Stimulated activated CD4-positive, alpha-beta T cell treated with anti-CD3 and anti-CD28 coated beads, Interleukin-1b, Interleukin-23, amount 100 ng/mL, for 48 hours (primary cell): ENCODE results near the gene FGGY.
"Not testable (repeated sequence)": the region's sequence is repeated elsewhere in the genome, so short reads cannot be mapped to it uniquely, and the experiment has no call there.

Experiments
- DNase-seq: peaks from one replicate; pipeline ENCODE4 v3.0.0-alpha.2; 2020

The FGGY gene

DNA sequence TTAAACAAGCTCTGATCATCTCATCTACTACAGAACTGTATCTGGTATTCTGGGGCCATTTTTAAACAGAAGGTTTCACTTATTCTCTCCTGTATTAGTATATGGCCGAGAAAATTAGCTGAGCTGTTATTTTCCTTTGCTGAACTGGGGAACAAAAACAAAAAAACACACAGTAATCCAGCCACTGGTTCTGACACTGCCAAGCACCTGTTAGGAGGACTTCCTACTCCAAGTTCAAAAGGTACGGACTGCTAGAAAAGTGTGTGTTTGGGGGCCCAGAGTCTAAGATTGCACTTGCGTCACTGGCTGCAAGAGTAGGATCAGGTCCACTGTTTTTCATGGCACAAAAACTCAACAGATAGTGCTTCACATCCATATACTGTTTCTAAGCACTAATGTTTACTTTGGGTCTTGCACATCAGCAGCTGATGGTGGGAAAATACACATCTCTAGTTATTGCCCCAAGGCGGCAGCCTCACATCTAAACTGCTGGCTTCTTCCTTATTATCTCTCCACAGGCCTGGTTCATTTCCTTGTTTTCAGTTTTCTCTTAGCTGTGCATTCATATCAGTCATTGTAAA, 226.1 kb downstream of the FGGY start:
- DNase-seq = no peak

DNA sequence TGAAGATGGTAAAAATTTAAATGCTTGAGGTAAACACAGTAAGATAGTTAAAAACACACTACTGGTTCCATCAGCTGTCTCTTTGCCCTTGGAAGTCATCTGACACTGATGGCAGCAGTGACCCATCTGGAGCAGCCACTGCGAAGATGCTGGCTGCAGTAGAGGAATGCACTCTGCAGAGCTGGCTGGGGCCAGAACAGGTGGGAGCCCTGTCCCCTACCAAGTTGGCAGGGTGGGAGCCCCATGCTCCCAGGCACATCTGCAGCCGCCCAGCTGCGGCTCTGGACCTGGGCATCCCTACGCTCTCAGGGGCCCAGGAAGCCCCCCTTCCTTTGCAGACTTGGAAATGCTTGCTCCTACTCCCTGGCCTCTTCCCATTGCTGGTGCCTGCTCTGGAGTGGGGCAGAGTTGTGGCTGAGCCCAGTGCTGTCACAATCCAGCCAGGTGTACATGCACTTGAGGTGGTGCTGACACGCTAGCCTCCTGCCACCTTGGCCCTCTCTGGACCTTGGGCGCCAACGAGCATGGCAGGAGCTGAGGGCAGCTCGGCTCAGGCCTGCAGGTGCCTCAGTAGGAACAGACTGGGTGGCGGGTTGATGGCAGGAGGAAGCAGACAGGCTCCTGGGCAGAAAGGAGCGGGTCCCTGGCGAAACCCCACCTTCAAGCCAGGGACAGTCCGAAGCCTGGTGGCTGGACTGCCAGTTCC, 227.0 kb downstream of the FGGY start:
- DNase-seq = no peak

- no peak for DNase-seq
Observed at GRCh38 chr1:59526240-59526639, 229.3 kb downstream of the FGGY start.

DNA sequence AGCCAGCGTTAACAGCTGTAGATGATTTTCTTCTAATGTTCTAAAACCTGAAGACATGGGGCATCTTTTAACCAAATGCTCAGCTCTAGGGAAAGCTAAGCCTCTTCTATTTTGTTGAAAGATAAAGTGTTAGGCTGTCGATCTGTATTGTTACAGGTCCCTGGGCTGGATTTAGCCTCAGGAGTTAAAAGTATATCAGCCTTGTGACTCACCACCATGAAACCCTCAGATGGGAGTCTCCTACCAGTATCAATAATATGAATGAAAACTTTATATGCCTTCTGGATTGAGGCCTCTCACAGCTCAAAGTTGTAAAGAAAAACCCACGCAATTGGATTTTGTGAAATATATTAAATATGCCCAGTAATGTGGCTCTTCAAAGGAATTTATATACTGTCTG, 231.6 kb downstream of the FGGY start:
- no peak for DNase-seq

DNA sequence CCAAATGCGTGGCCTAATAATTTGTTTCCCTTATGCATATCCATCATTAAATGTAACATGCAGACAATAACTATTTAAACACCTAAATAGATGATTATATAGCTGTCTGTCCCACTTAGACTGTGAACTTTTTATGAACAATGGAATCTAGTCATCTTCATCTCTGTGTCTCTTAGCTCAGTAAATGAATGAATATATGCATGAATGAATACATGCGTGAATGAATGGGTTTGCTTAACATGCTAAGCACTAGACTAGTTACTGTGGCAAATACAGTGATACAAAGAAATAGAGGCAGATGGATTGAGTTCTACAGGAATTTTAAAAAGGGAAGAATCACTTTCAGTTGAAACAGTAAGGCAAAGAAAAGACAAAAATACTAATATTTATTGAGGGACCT, 232.0 kb downstream of the FGGY start:
- no peak for DNase-seq

DNA sequence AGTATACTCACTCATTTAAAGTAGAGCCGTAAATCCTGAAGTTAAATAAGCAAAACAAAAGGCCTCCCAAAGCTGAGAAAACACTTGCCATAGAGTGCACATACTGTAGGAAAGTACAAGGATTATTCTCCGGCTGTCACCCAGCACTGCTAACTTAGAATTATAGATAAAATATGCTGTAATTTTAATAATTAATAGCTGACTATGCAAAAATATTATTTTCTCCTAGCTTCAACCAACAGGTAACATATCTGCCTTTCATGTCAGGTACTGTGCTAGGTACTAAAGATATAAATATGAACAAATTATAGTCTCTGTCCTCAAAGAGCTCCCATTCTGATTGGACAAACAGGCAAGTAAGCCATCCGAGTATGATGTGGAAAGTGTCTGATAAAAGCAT, 233.2 kb downstream of the FGGY start:
- no peak for DNase-seq

DNA sequence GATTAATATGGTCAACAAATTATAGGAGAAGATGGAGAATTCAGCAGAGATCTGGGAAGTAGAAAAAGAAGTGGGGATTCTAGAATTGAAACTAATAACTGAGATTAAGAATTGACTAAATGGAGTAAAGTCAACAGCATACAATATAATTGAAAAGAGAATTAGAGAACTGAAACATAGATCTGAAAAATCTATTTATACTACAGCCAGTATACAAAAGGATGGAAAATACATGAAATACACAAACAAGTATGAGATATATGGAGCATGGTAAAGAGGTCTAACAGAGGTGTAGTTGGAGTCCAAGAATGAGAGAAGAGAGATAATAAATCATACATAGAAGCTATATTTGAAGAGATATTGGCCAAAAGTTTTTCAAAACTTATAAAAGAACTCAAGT, 235.2 kb downstream of the FGGY start:
- DNase-seq = no peak

DNA sequence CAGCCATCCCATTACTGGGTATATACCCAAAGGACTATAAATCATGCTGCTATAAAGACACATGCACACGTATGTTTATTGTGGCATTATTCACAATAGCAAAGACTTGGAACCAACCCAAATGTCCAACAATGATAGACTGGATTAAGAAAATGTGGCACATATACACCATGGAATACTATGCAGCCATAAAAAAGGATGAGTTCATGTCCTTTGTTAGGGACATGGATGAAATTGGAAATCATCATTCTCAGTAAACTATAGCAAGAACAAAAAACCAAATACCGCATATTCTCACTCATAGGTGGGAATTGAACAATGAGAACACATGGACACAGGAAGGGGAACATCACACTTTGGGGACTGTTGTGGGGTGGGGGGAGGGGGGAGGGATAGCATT, 241.6 kb downstream of the FGGY start:
- DNase-seq = not testable (repeated sequence)

GRCh38 chr1:59539961-59540681, 243.2 kb downstream of the FGGY start:
- no peak for DNase-seq

GRCh38 chr1:59541161-59541560, 244.3 kb downstream of the FGGY start:
- no peak for DNase-seq

GRCh38 chr1:59541891-59542290, 245.0 kb downstream of the FGGY start:
- no peak for DNase-seq

DNA sequence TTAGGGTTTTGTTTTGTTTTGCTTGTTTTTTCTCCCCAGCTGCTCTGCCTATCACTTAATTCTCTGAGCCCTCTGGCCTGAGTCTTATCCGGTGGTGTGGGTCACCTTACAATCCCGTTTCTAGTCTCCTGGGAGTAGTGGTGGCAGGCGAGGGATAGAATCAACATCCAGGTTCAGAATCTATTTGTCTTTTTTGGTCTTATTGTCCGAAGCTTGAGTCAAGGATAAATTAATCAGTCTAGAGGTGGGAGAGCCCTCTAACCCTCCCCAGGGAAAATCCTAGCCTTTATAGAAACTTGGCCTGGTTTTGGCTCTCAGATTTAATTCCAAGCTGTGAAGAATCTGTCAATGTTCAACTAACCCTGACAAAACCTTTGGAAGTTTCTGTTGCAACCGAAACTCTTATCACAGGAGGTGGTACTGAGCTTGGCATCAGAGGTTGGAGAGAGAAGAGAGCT, 246.3 kb downstream of the FGGY start:
- DNase-seq = no peak

DNA sequence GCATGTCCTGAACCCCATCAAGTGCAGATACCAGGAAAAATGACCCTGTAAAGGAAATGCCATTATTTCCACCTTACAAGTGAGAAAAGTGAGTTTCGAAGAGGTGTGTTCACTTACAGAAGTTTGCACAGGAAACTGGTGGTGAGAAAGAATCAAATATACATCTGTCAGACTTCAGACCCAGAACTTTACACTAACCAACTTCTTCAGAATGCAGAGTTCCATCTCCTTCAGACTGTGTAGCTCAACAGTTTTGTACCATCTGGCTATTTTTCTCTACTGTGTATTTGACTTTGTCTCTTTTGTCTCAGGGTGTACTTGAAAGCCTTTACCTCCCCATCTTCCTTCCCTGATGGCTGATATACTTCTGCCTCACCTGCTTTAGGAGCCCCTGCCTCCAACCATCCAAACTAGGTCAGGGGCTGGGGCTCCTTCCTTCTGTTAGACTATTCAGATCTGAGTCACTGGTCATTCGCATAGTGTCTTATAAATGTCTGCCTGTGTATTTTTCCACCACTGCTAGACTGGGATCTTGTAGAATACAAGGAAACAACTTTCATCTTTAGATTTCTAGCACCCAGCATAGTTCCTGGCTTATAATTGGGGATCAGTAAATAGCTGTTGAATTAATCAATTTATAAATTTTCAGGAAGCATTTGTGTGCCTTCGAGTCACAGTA, 247.9 kb downstream of the FGGY start:
- DNase-seq = no peak

DNA sequence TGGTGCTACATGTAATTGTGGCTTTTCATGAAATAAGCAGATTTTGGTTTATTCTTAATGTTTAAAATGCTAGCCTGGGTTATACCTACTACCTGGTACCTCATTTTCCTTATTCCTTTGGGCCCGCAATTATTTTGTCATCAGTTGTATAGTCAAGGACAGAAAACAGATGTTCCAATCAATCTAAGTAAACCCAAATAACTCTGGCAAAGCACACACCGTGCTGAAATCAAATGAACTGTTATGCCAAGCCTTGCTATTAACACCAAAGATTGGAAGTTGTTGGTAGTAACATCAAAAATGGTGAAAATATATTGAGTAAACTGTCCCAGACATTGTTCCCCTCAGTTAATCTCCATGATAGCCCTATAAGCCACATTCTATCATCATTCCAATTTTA, 248.9 kb downstream of the FGGY start:
- DNase-seq = no peak

DNA sequence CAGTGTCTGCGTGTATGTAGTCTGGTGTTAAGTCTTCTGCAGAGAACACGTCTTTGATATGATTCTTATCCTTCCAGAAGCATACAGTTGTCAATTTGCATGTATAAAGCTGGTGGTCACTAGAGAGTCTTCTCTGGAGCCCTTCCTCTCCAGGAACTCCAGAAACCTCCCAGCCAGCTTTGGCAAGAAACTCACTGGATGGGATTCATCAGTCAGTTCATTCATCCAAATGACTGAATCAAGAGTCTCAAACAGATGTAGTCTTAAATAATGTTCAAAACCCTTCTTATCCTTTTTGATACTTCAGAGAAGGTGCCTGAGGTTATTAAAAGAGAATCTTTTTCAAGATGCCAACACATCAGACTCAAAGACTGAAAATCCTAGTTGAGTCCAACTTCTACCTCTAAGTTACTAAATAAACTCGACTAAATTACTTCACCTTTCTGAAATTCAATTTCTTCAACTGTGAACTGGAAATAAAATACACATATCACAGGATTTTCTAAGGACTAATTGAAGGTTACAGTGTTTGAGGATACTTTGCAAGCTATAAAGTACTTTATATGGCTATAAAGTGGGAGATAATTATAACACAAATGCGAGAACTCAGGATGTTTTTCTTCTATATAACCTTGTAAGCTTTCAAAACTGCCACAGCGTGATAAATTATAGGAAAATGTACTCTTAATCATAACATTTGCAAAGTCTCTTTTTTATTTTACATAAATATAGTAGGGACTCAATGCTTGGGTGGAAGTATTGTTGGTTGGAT, 252.4 kb downstream of the FGGY start:
- DNase-seq = no peak

DNA sequence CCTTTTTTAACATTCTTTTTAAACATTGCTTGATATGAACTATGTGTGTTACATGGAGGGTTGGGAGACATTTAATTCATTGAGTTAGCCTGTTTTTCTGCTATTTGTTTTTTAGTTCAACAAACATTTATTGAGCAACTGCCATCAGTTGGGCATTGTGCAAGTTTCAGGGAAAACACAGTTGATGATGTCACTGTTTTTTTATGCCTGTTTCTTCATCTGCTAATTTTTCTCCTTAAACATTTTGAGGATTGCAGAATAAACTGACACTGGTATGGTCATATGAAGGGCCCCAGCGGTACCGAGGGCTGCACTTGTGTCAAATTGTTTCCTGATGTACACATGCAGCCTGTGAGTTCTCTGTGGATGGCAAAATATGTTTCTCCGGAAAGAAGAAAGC, 253.0 kb downstream of the FGGY start:
- no peak for DNase-seq

DNA sequence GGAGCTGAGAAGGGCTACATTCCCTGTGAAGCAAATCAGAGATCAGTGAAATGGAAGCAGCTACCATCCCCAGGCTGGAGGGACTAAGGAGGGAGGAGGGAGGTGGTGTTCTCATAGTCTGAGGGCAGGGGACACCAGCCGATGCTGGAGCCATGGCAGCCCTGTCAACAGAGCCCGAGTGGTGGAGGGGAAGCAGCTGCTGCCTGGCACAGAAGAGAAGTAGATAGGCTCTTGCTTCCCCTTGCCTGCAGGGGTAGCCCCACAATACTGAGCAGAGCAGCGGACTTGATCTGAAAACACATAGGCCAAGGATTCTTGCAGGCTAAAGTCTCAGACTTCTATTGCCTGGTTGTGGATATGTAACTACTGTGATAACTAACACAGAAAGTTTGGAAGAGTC, 255.1 kb downstream of the FGGY start:
- no peak for DNase-seq

- DNase-seq = no peak
Observed at GRCh38 chr1:59553371-59553770, 256.5 kb downstream of the FGGY start.

DNA sequence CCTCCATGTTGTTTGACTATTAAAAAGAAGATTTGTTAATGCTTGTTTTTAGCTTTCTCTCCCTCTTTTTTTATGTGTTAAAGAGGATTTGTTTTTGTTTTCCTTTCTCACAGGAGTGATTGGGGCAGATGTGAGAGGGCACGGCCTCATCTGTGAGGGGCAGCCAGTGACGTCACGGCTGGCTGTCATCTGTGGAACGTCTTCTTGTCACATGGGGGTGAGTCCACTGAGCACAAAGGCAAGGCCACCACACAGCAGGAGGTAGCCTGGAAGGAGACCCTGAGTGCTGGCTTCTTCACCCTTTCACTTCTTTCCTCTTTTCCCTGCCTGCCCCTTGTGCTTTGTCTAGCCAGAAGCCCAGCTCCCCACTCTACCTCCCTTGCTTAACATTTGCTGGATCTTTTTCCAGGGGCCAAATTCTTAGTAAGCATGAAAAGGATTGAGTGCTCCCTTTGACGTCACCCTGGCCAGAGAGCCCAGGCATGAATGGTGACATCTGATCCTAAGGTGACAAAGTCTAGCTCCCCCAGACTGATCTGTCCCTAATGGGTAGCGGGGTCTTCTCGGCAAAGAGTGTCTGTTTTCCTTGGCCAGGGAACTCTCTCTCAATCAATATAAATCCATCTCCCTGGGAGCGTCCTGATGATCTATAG, 257.2 kb downstream of the FGGY start:
- no peak for DNase-seq

GRCh38 chr1:59554752-59555151, 257.9 kb downstream of the FGGY start:
- DNase-seq = no peak

GRCh38 chr1:59556398-59556797, 259.5 kb downstream of the FGGY start:
- DNase-seq = no peak

GRCh38 chr1:59556802-59557548, 260.1 kb downstream of the FGGY start:
- no peak for DNase-seq
